Measurements from ENCODE around the gene PRKG1.
"Not testable (repeated sequence)": the region's sequence is repeated elsewhere in the genome, so short reads cannot be mapped to it uniquely, and the experiment has no call there.

The PRKG1 gene

GRCh38 chr10:51658000-51658399 lies 583.7 kb downstream of the PRKG1 start:
- H3K4me3 Mint-ChIP-seq: no peak overlapping the region
- no peak overlapping the region for H3K27ac Mint-ChIP-seq
- H3K9me3 Mint-ChIP-seq: no peaks in the 10 kb centered on the region
- peaks cover 13% of the 10 kb centered on the region for H3K27me3 Mint-ChIP-seq
- H3K4me1 Mint-ChIP-seq (ENCODE audit: low read depth): no peaks in the 10 kb centered on the region
- no peaks in the 10 kb centered on the region for H3K36me3 Mint-ChIP-seq (ENCODE audit: low read depth)

DNA sequence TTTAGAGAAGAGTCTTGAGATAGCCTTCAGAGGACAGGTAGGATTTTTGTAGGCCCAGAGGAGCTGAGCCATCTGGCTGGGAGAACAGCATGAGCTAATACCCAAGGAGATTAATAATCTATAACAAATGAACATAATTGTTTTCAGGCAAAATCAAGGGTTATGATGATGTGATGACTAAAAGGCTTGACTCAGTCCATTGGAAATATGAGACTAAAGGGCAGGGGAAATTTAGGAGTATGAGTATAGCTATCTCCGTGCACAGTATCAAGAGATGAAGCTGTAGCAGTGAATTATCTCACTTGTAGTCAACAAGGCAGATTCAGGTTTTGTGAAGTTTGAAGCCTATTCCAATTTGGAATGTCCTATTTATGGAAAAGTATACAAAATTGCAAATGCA lies 585.1 kb downstream of the PRKG1 start:
- no peaks in the 10 kb centered on the region for H3K36me3 Mint-ChIP-seq (ENCODE audit: low read depth)
- H3K4me3 Mint-ChIP-seq: no peak overlapping the region
- no peak overlapping the region for H3K27ac Mint-ChIP-seq
- H3K9me3 Mint-ChIP-seq: no peaks in the 10 kb centered on the region
- peaks cover 9% of the 10 kb centered on the region for H3K27me3 Mint-ChIP-seq
- no peaks in the 10 kb centered on the region for H3K4me1 Mint-ChIP-seq (ENCODE audit: low read depth)

DNA sequence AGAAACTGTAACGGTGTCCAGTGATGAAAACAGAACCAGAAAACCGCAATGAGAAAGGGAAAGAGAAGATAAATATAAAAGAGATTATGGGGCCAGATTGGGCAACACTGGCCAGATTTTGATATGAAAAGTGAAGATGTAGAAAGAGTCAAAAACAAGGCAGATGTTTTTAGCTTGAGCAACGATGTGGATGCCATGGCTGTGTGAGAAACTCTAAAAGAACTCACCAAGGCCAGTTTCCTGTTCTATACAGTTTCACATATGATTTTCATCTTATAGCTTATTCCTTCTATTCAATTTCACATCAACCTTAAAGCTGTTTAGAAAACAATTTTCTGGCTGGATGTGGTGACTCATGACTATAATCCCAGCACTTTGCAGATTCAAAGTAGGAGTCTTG lies 588.8 kb downstream of the PRKG1 start:
- Mint-ChIP-seq H3K4me3 (no peak overlapping the region), H3K9me3 (no peaks in the 10 kb centered on the region), H3K27ac (no peak overlapping the region), H3K4me1 (ENCODE audit: low read depth) (no peaks in the 10 kb centered on the region), H3K36me3 (ENCODE audit: low read depth) (no peaks in the 10 kb centered on the region), H3K27me3 (peaks cover 3% of the 10 kb centered on the region)

DNA sequence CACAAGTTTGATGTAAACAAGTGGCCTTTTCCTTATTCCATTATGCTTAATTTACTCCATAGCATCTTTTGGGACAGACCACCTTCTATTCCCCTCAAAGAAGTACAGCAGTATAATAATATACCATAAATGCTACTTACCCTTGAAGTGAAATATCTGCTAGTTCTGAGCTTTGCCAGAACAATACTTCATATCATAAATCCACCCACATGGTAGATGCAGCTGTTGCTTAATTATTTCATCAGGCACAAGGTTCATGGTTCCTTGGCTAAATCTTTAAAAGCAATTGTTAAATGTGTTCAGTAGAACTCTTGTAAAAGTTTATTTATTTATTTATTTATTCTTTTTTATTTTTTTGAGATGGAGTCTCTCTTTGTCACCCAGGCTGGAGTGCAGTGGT lies 592.2 kb downstream of the PRKG1 start:
- Mint-ChIP-seq H3K4me3 (no peak overlapping the region), H3K4me1 (ENCODE audit: low read depth) (no peaks in the 10 kb centered on the region), H3K27ac (no peak overlapping the region), H3K9me3 (no peaks in the 10 kb centered on the region), H3K36me3 (ENCODE audit: low read depth) (no peaks in the 10 kb centered on the region), H3K27me3 (peaks cover 8% of the 10 kb centered on the region)

- Mint-ChIP-seq H3K4me3 (no peak overlapping the region), H3K9me3 (peaks cover 7% of the 10 kb centered on the region), H3K27ac (no peak overlapping the region), H3K4me1 (ENCODE audit: low read depth) (no peaks in the 10 kb centered on the region), H3K27me3 (peaks cover 15% of the 10 kb centered on the region), H3K36me3 (ENCODE audit: low read depth) (no peaks in the 10 kb centered on the region)
Observed at GRCh38 chr10:51667678-51668335, 593.5 kb downstream of the PRKG1 start.

DNA sequence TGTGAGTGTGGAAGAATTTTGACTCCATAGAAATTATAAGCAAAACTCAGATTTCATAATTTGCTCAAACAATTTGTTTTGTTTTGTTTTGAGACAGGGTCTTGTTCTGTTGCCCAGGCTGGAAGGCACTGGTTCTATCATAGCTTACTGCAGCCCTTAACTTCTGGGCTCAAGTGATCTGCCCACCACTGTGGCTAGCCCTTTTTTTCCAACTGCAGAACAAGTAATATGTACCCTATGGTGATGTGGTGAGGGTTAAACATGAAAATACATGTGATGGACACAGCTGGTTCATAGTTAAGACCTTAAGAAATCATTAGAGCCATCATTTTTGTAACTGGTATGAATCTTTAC lies 594.0 kb downstream of the PRKG1 start:
- Mint-ChIP-seq H3K9me3 (peaks cover 7% of the 10 kb centered on the region), H3K36me3 (ENCODE audit: low read depth) (no peaks in the 10 kb centered on the region), H3K4me1 (ENCODE audit: low read depth) (no peaks in the 10 kb centered on the region), H3K4me3 (no peak overlapping the region), H3K27me3 (peaks cover 17% of the 10 kb centered on the region), H3K27ac (no peak overlapping the region)

DNA sequence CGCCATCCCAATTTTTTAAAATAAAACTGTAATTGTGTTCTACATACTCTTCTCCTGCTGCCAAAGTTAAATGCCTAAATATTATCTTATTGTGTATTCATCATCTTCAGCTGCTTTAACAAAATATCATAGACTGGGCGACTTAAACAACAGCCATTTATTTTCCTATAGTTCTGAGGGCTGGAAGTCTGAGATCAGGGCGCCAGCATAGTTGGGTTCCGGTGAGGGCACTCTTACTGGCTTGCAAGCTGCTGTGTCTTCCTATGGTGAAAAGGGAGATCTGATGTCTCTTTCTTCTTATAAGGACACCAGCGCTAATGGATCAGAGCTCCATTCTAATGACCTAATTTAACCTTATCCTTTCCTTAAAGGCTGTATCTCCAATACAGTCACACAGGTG lies 594.8 kb downstream of the PRKG1 start:
- H3K27ac Mint-ChIP-seq: no peak overlapping the region
- H3K4me3 Mint-ChIP-seq: no peak overlapping the region

DNA sequence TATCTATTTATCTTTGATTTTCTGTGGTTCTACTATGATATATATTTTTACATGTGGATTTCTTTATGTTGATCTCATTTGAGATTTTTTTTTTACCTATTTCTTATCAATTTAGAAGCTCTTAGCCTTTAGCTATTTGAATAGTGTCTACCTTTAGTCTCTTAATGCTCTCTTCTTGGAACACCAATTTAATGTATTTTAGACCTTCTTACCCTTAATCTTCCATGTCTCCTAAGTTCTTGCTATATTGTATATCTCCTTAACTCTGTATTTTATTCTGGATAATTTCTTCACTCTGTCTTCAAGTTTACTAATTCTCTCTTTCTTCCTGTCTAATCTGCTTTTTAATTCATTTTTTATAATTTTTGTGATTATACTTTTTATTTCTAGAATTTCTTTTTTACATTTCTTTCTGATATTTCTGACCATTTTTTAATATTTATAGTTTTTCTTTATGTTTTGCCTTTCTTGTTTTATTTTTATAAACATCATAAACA lies 597.8 kb downstream of the PRKG1 start:
- Mint-ChIP-seq H3K4me1 (ENCODE audit: low read depth) (no peaks in the 10 kb centered on the region), H3K36me3 (ENCODE audit: low read depth) (no peaks in the 10 kb centered on the region), H3K27me3 (peaks cover 25% of the 10 kb centered on the region), H3K9me3 (peaks cover 7% of the 10 kb centered on the region), H3K27ac (no peak overlapping the region), H3K4me3 (no peak overlapping the region)

More for the DNA sequence above, 594.8 kb downstream of the PRKG1 start:
- Mint-ChIP-seq H3K9me3 (peaks cover 7% of the 10 kb centered on the region), H3K36me3 (ENCODE audit: low read depth) (no peaks in the 10 kb centered on the region), H3K4me1 (ENCODE audit: low read depth) (no peaks in the 10 kb centered on the region), H3K27me3 (peaks cover 18% of the 10 kb centered on the region)

DNA sequence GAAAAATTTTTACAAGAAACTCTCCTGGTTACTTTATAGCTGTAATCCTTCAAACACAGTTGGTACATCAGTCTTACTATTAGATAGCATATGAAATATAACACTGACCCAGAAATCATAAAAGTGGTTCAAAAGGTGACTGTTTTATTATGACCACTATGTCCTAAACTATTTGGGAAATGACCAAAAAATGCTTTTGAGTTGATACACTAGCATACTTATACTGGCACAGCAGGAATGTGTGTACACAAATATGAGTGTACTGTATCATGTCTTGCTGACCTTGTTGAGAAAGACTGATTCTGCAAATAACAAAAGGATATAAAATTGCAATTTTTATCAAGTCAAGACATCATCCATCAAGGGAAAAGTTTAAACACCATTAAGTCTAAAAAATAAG lies 600.8 kb downstream of the PRKG1 start:
- peaks cover 38% of the 10 kb centered on the region for H3K27me3 Mint-ChIP-seq
- H3K27ac Mint-ChIP-seq: no peak overlapping the region

GRCh38 chr10:51679841-51680240 lies 605.6 kb downstream of the PRKG1 start:
- no peak overlapping the region for H3K27ac Mint-ChIP-seq
- H3K9me3 Mint-ChIP-seq: no peaks in the 10 kb centered on the region
- H3K4me1 Mint-ChIP-seq (ENCODE audit: low read depth): no peaks in the 10 kb centered on the region
- H3K27me3 Mint-ChIP-seq: peaks cover 40% of the 10 kb centered on the region
- H3K4me3 Mint-ChIP-seq: no peak overlapping the region
- no peaks in the 10 kb centered on the region for H3K36me3 Mint-ChIP-seq (ENCODE audit: low read depth)

More for the DNA sequence above, 600.8 kb downstream of the PRKG1 start:
- H3K9me3 Mint-ChIP-seq: peaks cover 7% of the 10 kb centered on the region
- H3K4me1 Mint-ChIP-seq (ENCODE audit: low read depth): no peaks in the 10 kb centered on the region
- H3K4me3 Mint-ChIP-seq: no peak overlapping the region
- no peaks in the 10 kb centered on the region for H3K36me3 Mint-ChIP-seq (ENCODE audit: low read depth)

- no peaks in the 10 kb centered on the region for H3K9me3 Mint-ChIP-seq
- H3K27me3 Mint-ChIP-seq: peaks cover 27% of the 10 kb centered on the region
Observed at GRCh38 chr10:51683031-51683691, 608.9 kb downstream of the PRKG1 start.

DNA sequence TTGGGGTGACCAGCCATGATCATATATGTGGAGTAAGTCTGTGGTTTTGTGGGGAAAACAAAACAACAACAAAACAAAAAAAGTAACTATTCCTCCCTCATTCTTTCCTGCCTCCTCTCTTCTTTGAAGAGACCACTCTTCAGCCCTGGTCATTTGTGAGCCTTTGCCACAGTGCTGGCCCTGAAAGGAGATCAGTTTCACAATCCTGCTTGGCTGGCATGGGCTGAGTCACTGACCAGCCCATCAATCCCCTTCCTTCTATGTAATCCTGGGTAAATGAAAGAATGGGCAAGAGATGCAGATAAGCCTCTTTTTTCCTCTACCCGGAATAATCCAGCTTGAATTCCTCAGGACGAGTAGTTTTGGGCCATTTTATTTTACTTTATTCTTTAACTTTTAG lies 611.5 kb downstream of the PRKG1 start:
- Mint-ChIP-seq H3K4me3 (no peak overlapping the region), H3K36me3 (ENCODE audit: low read depth) (no peaks in the 10 kb centered on the region), H3K27ac (no peak overlapping the region), H3K4me1 (ENCODE audit: low read depth) (no peaks in the 10 kb centered on the region), H3K27me3 (peaks cover 13% of the 10 kb centered on the region), H3K9me3 (no peaks in the 10 kb centered on the region)

More at GRCh38 chr10:51683031-51683691, 608.9 kb downstream of the PRKG1 start:
- no peak overlapping the region for H3K4me3 Mint-ChIP-seq
- H3K36me3 Mint-ChIP-seq (ENCODE audit: low read depth): no peaks in the 10 kb centered on the region
- H3K27ac Mint-ChIP-seq: no peak overlapping the region
- no peaks in the 10 kb centered on the region for H3K4me1 Mint-ChIP-seq (ENCODE audit: low read depth)

DNA sequence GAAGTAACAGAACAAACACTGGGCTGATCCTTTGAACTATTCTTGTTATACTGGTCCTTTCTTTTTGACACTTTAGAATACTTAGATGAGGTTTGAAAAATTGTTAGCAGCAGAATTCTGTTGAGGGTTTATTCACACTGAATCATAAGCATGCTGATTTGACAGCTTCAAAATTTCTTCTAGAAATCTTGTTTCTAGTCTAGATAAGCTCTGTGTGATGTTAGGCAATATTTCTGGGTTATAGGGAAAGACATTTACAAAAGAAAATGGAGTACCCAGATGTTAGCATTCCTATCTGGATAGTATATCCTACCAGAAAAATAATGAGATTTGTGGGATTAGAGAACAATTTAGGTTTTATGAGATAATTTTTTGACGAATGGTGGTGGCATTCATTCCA lies 613.0 kb downstream of the PRKG1 start:
- H3K27me3 Mint-ChIP-seq: peaks cover 9% of the 10 kb centered on the region
- no peaks in the 10 kb centered on the region for H3K4me1 Mint-ChIP-seq (ENCODE audit: low read depth)
- H3K4me3 Mint-ChIP-seq: no peak overlapping the region
- H3K27ac Mint-ChIP-seq: no peak overlapping the region
- no peaks in the 10 kb centered on the region for H3K9me3 Mint-ChIP-seq
- H3K36me3 Mint-ChIP-seq (ENCODE audit: low read depth): no peaks in the 10 kb centered on the region

- not testable (repeated sequence) for H3K27ac Mint-ChIP-seq; H3K4me3 Mint-ChIP-seq; H3K27me3 Mint-ChIP-seq; H3K36me3 Mint-ChIP-seq (ENCODE audit: low read depth); H3K4me1 Mint-ChIP-seq (ENCODE audit: low read depth); H3K9me3 Mint-ChIP-seq
Observed at GRCh38 chr10:51688826-51689225, 614.5 kb downstream of the PRKG1 start.

DNA sequence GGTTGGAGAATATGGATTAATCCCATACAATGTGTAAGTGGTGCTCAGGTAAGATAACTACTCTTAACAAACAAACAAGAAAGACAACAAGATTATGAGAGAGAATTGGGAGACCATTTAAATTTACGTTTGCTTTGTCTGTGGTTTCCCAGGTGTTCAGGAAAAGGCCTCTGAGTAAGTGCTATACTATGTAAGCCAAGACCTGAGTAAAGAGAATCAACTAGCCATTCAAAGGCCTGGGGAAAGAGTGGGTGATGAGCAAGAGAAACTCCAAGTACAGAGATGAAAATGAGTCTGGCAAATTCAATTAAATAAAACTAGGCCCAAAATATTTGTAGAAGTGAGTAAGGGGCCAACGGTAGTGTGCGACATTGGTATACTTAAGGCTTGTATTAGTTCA lies 615.2 kb downstream of the PRKG1 start:
- Mint-ChIP-seq H3K27me3 (peaks cover 3% of the 10 kb centered on the region), H3K27ac (no peak overlapping the region), H3K4me1 (ENCODE audit: low read depth) (peaks cover under 1% of the 10 kb centered on the region), H3K9me3 (no peaks in the 10 kb centered on the region), H3K4me3 (no peak overlapping the region), H3K36me3 (ENCODE audit: low read depth) (no peaks in the 10 kb centered on the region)

DNA sequence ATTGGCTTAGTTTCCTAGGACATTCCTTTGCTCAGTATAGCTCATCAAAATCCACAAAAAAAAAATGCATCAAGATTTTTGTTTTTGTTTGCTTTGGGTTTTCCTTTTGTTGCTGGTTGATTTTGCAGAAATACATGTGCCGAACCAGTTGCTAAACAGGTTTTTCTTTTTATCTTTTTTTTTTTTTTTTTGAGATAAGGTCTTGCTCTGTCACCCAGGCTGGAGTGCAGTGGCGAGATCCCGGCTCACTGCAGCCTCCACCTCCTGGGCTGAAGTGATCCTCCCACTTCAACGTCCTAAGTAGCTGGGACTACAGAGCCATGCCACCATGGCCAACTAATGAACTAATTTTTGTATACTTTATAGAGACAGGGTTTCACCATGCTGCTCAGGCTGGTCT lies 616.8 kb downstream of the PRKG1 start:
- Mint-ChIP-seq H3K27me3 (no peaks in the 10 kb centered on the region), H3K4me3 (no peak overlapping the region), H3K4me1 (ENCODE audit: low read depth) (peaks cover 16% of the 10 kb centered on the region), H3K9me3 (no peaks in the 10 kb centered on the region), H3K36me3 (ENCODE audit: low read depth) (peaks cover 10% of the 10 kb centered on the region), H3K27ac (no peak overlapping the region)

Data from stimulated activated naive CD8-positive, alpha-beta T cell treated with anti-CD3 and anti-CD28 coated beads, Interleukin-15, Interleukin-2, amounts not matched to agents 100 ng/mL and 50 ng/mL, for 24 hours (primary cell).